Measurements from ENCODE around the gene MXRA8. TPM values are rescaled to one million over a fixed set of nuclear protein-coding genes. Genes with fewer than 3 reads are reported as not detected.

MXRA8 gene
- total RNA-seq, 1 experiment from 2014 or later, result 9.6 TPM

- H3K36me3 Mint-ChIP-seq (ENCODE audit: insufficient read depth in 1 of 3, low read depth in 3 of 3), result peaks cover 53 to 88% (median 71%) of the 10 kb centered on the region in 3 experiments
- no peak overlapping the region for H3K4me2 ChIP-seq (ENCODE audit: insufficient read depth, insufficient read length, low read length)
Measured at GRCh38 chr1:1402072-1402900, 43.9 kb upstream of the MXRA8 start.

More at GRCh38 chr1:1402072-1402900, 43.9 kb upstream of the MXRA8 start:
- Mint-ChIP-seq H3K27ac (peak overlapping the region; percentile 37 to 96 (median 96); a peak in 6 of 7 replicates), H3K4me1 (peaks cover 27 to 44% of the 10 kb centered on the region in 2 experiments), H3K9me3 (peaks cover 0 to 2% of the 10 kb centered on the region in 2 experiments; a peak in 3 of 5 replicates), H3K4me3 (peak overlapping the region; percentile 44 to 90; a peak in 3 of 5 replicates), H3K27me3 (ENCODE audit: low read depth) (peaks cover 1% of the 10 kb centered on the region; the same call in 1 of the 2 replicates)
- no peak overlapping the region for H2BK12ac ChIP-seq (ENCODE audit: insufficient read length, low read depth, low read length)
- no peak overlapping the region for H3T11ph ChIP-seq (ENCODE audit: low read length)
- H3K79me1 ChIP-seq (ENCODE audit: insufficient read depth, low read depth, low read length, poor library complexity, severe bottlenecking), result peaks cover 13% of the 10 kb centered on the region
- no peak overlapping the region for H3K14ac ChIP-seq (ENCODE audit: insufficient read depth, low read length)
- H3K4me1 ChIP-seq (ENCODE audit: insufficient read depth, low read length), result no peaks in the 10 kb centered on the region
- no peak overlapping the region for H2BK20ac ChIP-seq (ENCODE audit: low read depth, low read length, poor library complexity, severe bottlenecking)
- no peak overlapping the region for H2BK120ac ChIP-seq (ENCODE audit: low read depth, low read length, poor library complexity, severe bottlenecking)
- H3K27me3 ChIP-seq (ENCODE audit: insufficient read depth, low read length), result no peaks in the 10 kb centered on the region
- no peak overlapping the region for H4K5ac ChIP-seq (ENCODE audit: insufficient read length, low read depth, low read length)
- H4K91ac ChIP-seq (ENCODE audit: insufficient read length, low read depth, low read length), result no peak overlapping the region
- peaks cover 15% of the 10 kb centered on the region for H3K23me2 ChIP-seq (ENCODE audit: insufficient read length, low read depth, low read length, poor library complexity, severe bottlenecking)
- H3K9me3 ChIP-seq (ENCODE audit: control insufficient read depth, low read depth, low read length), result no peaks in the 10 kb centered on the region
- H3K56ac ChIP-seq (ENCODE audit: insufficient read length, low read depth, low read length), result no peak overlapping the region
- H4K8ac ChIP-seq (replicated peaks; ENCODE audit: insufficient read length, low read depth, low read length), result no peak overlapping the region
- TF ChIP-seq, protein P1, sequence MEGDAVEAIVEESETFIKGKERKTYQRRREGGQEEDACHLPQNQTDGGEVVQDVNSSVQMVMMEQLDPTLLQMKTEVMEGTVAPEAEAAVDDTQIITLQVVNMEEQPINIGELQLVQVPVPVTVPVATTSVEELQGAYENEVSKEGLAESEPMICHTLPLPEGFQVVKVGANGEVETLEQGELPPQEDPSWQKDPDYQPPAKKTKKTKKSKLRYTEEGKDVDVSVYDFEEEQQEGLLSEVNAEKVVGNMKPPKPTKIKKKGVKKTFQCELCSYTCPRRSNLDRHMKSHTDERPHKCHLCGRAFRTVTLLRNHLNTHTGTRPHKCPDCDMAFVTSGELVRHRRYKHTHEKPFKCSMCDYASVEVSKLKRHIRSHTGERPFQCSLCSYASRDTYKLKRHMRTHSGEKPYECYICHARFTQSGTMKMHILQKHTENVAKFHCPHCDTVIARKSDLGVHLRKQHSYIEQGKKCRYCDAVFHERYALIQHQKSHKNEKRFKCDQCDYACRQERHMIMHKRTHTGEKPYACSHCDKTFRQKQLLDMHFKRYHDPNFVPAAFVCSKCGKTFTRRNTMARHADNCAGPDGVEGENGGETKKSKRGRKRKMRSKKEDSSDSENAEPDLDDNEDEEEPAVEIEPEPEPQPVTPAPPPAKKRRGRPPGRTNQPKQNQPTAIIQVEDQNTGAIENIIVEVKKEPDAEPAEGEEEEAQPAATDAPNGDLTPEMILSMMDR (conservative IDR thresholded peaks at IDR 0.05), result peak; percentile 80
- H2BK15ac ChIP-seq (ENCODE audit: low read depth, low read length), result no peak overlapping the region
- no peak overlapping the region for H2AK5ac ChIP-seq (ENCODE audit: insufficient read length, low read length)
- no peak overlapping the region for H3K18ac ChIP-seq (ENCODE audit: insufficient read length, low read depth, low read length)
- H3K23ac ChIP-seq (ENCODE audit: insufficient read length, low read depth, low read length), result no peak overlapping the region
- H2AFZ ChIP-seq (ENCODE audit: low read length), result no peak overlapping the region
- no peak overlapping the region for H3K27ac ChIP-seq (ENCODE audit: insufficient read length, low read depth, low read length)
- H3K4ac ChIP-seq (ENCODE audit: low read depth, low read length), result no peak overlapping the region
- no CpG with 5 or more reads among the region's 20 CpGs for WGBS (ENCODE audit: extremely low coverage, insufficient read length, low lambda C conversion rate)
- peak; percentile 76 for DNase-seq
- H4K20me1 ChIP-seq (ENCODE audit: control insufficient read depth, insufficient read depth, insufficient read length), result peaks cover 2% of the 10 kb centered on the region
- no peak overlapping the region for H2BK5ac ChIP-seq (ENCODE audit: insufficient read length, low read length)
- no peak overlapping the region for H3K9ac ChIP-seq (ENCODE audit: extremely low read depth, insufficient read length, low read length)
- peaks cover 13% of the 10 kb centered on the region; the same call in 1 of the 2 replicates for H3K79me2 ChIP-seq (ENCODE audit: insufficient read depth, low read length)

Data from H9 (cell line).